GM21528 (cell line): ENCODE measurements around the gene HCN1.
"Not testable (repeated sequence)": the region's sequence is repeated elsewhere in the genome, so short reads cannot be mapped to it uniquely, and the experiment has no call there.

ENCODE experiments used
- ATAC-seq: cut with Tn5 transposase; IDR thresholded peaks from one replicate; pipeline ENCODE4 v1.9.1; 2021; ENCODE audit warnings: mild to moderate bottlenecking, moderate library complexity; ENCODE audit not compliant: unreplicated experiment, low FRiP score

The HCN1 gene

GRCh38 chr5:45437752-45438151, 258.4 kb downstream of the HCN1 start:
- no peak for ATAC-seq

GRCh38 chr5:45417285-45417998, 278.7 kb downstream of the HCN1 start:
- ATAC-seq: no peak

- ATAC-seq: no peak
Observed at GRCh38 chr5:45414620-45415573, 281.3 kb downstream of the HCN1 start.

GRCh38 chr5:45411971-45412612, 284.1 kb downstream of the HCN1 start:
- ATAC-seq: no peak

- no peak for ATAC-seq
Observed at GRCh38 chr5:45410304-45410995, 285.7 kb downstream of the HCN1 start.

GRCh38 chr5:45408067-45408466, 288.1 kb downstream of the HCN1 start:
- no peak for ATAC-seq

GRCh38 chr5:45402804-45403455, 293.2 kb downstream of the HCN1 start:
- no peak for ATAC-seq

GRCh38 chr5:45399041-45399440, 297.1 kb downstream of the HCN1 start:
- ATAC-seq: no peak

- ATAC-seq: no peak
Observed at GRCh38 chr5:45385321-45386058, 310.7 kb downstream of the HCN1 start.

GRCh38 chr5:45383985-45384384, 312.2 kb downstream of the HCN1 start:
- ATAC-seq: no peak

GRCh38 chr5:45382583-45382982, 313.6 kb downstream of the HCN1 start:
- ATAC-seq: no peak

- ATAC-seq: no peak
Observed at GRCh38 chr5:45376417-45376816, 319.8 kb downstream of the HCN1 start.

- no peak for ATAC-seq
Observed at GRCh38 chr5:45372629-45373028, 323.6 kb downstream of the HCN1 start.

- not testable (repeated sequence) for ATAC-seq
Observed at GRCh38 chr5:45371423-45371822, 324.8 kb downstream of the HCN1 start.

GRCh38 chr5:45355189-45355992, 340.8 kb downstream of the HCN1 start:
- ATAC-seq: no peak

GRCh38 chr5:45336464-45336863, 359.7 kb downstream of the HCN1 start:
- no peak for ATAC-seq

- no peak for ATAC-seq
Observed at GRCh38 chr5:45335978-45336377, 360.2 kb downstream of the HCN1 start.

- ATAC-seq: no peak
Observed at GRCh38 chr5:45335346-45335745, 360.8 kb downstream of the HCN1 start.

GRCh38 chr5:45334939-45335338, 361.2 kb downstream of the HCN1 start:
- ATAC-seq: no peak
